Skeletal muscle tissue (tissue), 1 donor: ENCODE measurements around the gene BCL2L14. TPM values are rescaled to one million over a fixed set of nuclear protein-coding genes. Genes with fewer than 3 reads are reported as not detected.

ENCODE experiments used
- total RNA-seq: library from RNA; depleted of rRNA; stranded (reverse); fragments of >200 nt; gene quantifications from one replicate; pipeline ENCODE4 v1.2.3, GENCODE V29; 2014

BCL2L14 gene
- total RNA-seq, 1 donor from 2014 or later, result under 0.01 TPM

Other genes with a start within 250 kb of the BCL2L14 start
- 44.4 TPM for gene LRP6, start 196.1 kb downstream of the BCL2L14 start, total RNA-seq